ENCODE data around the gene DYNLL2.
A peak's percentile ranks its signal among the peaks of the same experiment; 100 is the strongest.

DYNLL2 gene

GRCh38 chr17:58079300-58080033, 3.8 kb upstream of the DYNLL2 start:
- TF ChIP-seq CTCF (IDR thresholded peaks at IDR 0.05; ENCODE audit: borderline replicate concordance, insufficient read depth, low read depth, low read length) = no peak
- H3K4me3 ChIP-seq (ENCODE audit: low read depth, low read length) = no peak overlapping the region

- H3K4me3 ChIP-seq (ENCODE audit: low read depth, low read length) = no peak overlapping the region
- no peak for TF ChIP-seq CTCF (IDR thresholded peaks at IDR 0.05; ENCODE audit: borderline replicate concordance, insufficient read depth, low read depth, low read length)
Observed at GRCh38 chr17:58081646-58082340, 1.4 kb upstream of the DYNLL2 start.

- peak overlapping the region; percentile 26 for H3K4me3 ChIP-seq (ENCODE audit: low read depth, low read length)
- TF ChIP-seq CTCF (IDR thresholded peaks at IDR 0.05; ENCODE audit: borderline replicate concordance, insufficient read depth, low read depth, low read length) = no peak
Observed at GRCh38 chr17:58082341-58082869, 814 bp upstream of the DYNLL2 start.

GRCh38 chr17:58083491-58084316, 485 bp downstream of the DYNLL2 start:
- TF ChIP-seq CTCF (IDR thresholded peaks at IDR 0.05; ENCODE audit: borderline replicate concordance, insufficient read depth, low read depth, low read length) = no peak
- H3K4me3 ChIP-seq (ENCODE audit: low read depth, low read length) = peak overlapping the region; percentile 80

- TF ChIP-seq CTCF (IDR thresholded peaks at IDR 0.05; ENCODE audit: borderline replicate concordance, insufficient read depth, low read depth, low read length) = peak; percentile 54; the same call in 1 of the 2 replicates
- H3K4me3 ChIP-seq (ENCODE audit: low read depth, low read length) = peak overlapping the region; percentile 80
Observed at GRCh38 chr17:58084317-58084981, 1.2 kb downstream of the DYNLL2 start.

- TF ChIP-seq CTCF (IDR thresholded peaks at IDR 0.05; ENCODE audit: borderline replicate concordance, insufficient read depth, low read depth, low read length) = no peak
- H3K4me3 ChIP-seq (ENCODE audit: low read depth, low read length) = no peak overlapping the region
Observed at GRCh38 chr17:58085039-58085715, 2.0 kb downstream of the DYNLL2 start.
